GM12878 (cell line): ENCODE results near the gene KLHDC8A. TPM values are rescaled to one million over a fixed set of nuclear protein-coding genes. Genes with fewer than 3 reads are reported as not detected.

ENCODE experiments used
- ATAC-seq: fragments of 200-7000 bp; cut with Tn5 transposase; 3 replicates; pipeline ENCODE4 v1.9.1; 2020; ENCODE audit warnings: mild to moderate bottlenecking, moderate library complexity
- BruUV-seq: library from RNA; stranded (reverse); fragments of 400-500 nt; replicated peaks from 2 replicates; lab custom pipeline; 2021; lab: Mats Ljungman, UMichigan
- CTCF ChIA-PET: fragments of 300-600 bp; sonication (Branson Sonifier 250); formaldehyde crosslinking; extraction: SDS; loops from one replicate; lab custom pipeline; 2021; ENCODE audit warnings: inconsistent platforms; lab: Yijun Ruan, JAX
- POLR2A ChIA-PET: fragments of 350-600 bp; formaldehyde crosslinking; extraction: SDS; loops from one replicate; lab custom pipeline; 2021; ENCODE audit warnings: inconsistent platforms; lab: Charles Lee
- RAD21 ChIA-PET: fragments of 300-600 bp; sonication (Branson Sonifier 250); formaldehyde crosslinking; loops from one replicate; lab custom pipeline; 2023; ENCODE audit warnings: antibody characterized with exemption; ENCODE audit not compliant: unreplicated experiment; lab: Charles Lee
- SMC1A ChIA-PET: fragments of 300-600 bp; sonication (Branson Sonifier 250); formaldehyde crosslinking; loops from one replicate; lab custom pipeline; 2023; ENCODE audit not compliant: unreplicated experiment, uncharacterized antibody; lab: Charles Lee
- DNase-seq: peaks from one replicate; pipeline ENCODE4 v3.0.0-alpha.2; 2011; ENCODE audit warnings: low read depth, low spot score
- FAIRE-seq: peaks from 3 replicates; lab custom pipeline; 2011; peaks lifted over from hg19 to GRCh38; lab: Jason Lieb, UNC
- H2AFZ ChIP-seq: 2 replicates; pipeline ENCODE4 v1.6.0; 2011; ENCODE audit warnings: low read depth, low read length, control low read depth; ENCODE audit not compliant: control insufficient read depth
- H3K27ac ChIP-seq: 2 replicates; pipeline ENCODE4 v1.5.1; 2011; ENCODE audit warnings: control low read depth; ENCODE audit not compliant: control insufficient read depth, insufficient read depth
- H3K27me3 ChIP-seq, 2 experiments: replicated peaks in 1 of 2; 2 replicates each; pipeline versions ENCODE4 v1.6.0 to v1.6.1; 2011; ENCODE audit warnings: low read length in 1 of 2; ENCODE audit not compliant: control insufficient read depth in 2 of 2, insufficient read depth in 2 of 2
- H3K36me3 ChIP-seq, 2 experiments: 2 replicates each; pipeline ENCODE4 v1.5.1; 2011; ENCODE audit warnings: low read length in 1 of 2; ENCODE audit not compliant: control insufficient read depth in 2 of 2, insufficient read depth in 2 of 2
- H3K4me1 ChIP-seq: 2 replicates; pipeline ENCODE4 v1.6.1; 2011; ENCODE audit warnings: mild to moderate bottlenecking, low read length, moderate library complexity, mixed read lengths; ENCODE audit not compliant: control insufficient read depth, insufficient read depth
- H3K4me2 ChIP-seq: 2 replicates; pipeline ENCODE4 v1.6.0; 2011; ENCODE audit warnings: control low read depth; ENCODE audit not compliant: control insufficient read depth, insufficient read depth
- H3K4me3 ChIP-seq: fragments of 200-600 bp; sonication (generic); 2 replicates; pipeline ENCODE4 v1.5.1; 2016
- H3K79me2 ChIP-seq: 2 replicates; pipeline ENCODE4 v1.6.0; 2011; ENCODE audit warnings: low read length; ENCODE audit not compliant: control insufficient read depth, insufficient read depth
- H3K9ac ChIP-seq: 2 replicates; pipeline ENCODE4 v1.8.0; 2011; ENCODE audit warnings: low read length, control low read depth, mixed read lengths; ENCODE audit not compliant: control insufficient read depth, insufficient read depth
- H3K9me3 ChIP-seq: replicated peaks from 3 replicates; pipeline ENCODE4 v1.5.1; 2011; ENCODE audit warnings: mild to moderate bottlenecking, low read length; ENCODE audit not compliant: control insufficient read depth, insufficient read depth
- H4K20me1 ChIP-seq: 2 replicates; pipeline ENCODE4 v1.6.0; 2011; ENCODE audit not compliant: control insufficient read depth, insufficient read depth
- CHD2 ChIP-seq: IDR thresholded peaks from 2 replicates; pipeline ENCODE4 v1.6.1; 2011; ENCODE audit warnings: low read depth, low read length, improper control_type of control experiment, borderline replicate concordance
- E2F4 ChIP-seq: IDR thresholded peaks from 2 replicates; pipeline ENCODE4 v1.6.1; 2012; ENCODE audit warnings: low read depth, low read length, improper control_type of control experiment
- ETV6 ChIP-seq, 2 experiments: fragments of 450-650 bp in 1 of 2; IDR thresholded peaks in 1 of 2; conservative IDR thresholded peaks in 1 of 2; 2 replicates each; pipeline ENCODE4 v1.6.1; 2014; ENCODE audit warnings: antibody characterized with exemption in 1 of 2, borderline replicate concordance in 1 of 2, low read depth in 1 of 2, mild to moderate bottlenecking in 1 of 2, moderate library complexity in 1 of 2
- IKZF2 ChIP-seq, 2 experiments: fragments of 450-650 bp; IDR thresholded peaks; 2 replicates each; pipeline ENCODE4 v1.6.1; 2017; ENCODE audit warnings: mild to moderate bottlenecking in 2 of 2, moderate library complexity in 2 of 2
- KAT2A ChIP-seq: conservative IDR thresholded peaks from 2 replicates; pipeline ENCODE4 v1.6.1; 2011; ENCODE audit warnings: low read depth, low read length; ENCODE audit not compliant: control insufficient read depth
- MYB ChIP-seq: fragments of 150-350 bp; IDR thresholded peaks from 2 replicates; pipeline ENCODE4 v1.6.1; 2014; ENCODE audit warnings: mild to moderate bottlenecking, low read depth, low read length, borderline replicate concordance
- MYC ChIP-seq: IDR thresholded peaks from 2 replicates; pipeline ENCODE4 v1.6.1; 2011; ENCODE audit warnings: mild to moderate bottlenecking, low read length, moderate library complexity, inconsistent platforms; ENCODE audit not compliant: insufficient read depth, insufficient replicate concordance, insufficient read length, severe bottlenecking
- NFXL1 ChIP-seq: fragments of 450-650 bp; IDR thresholded peaks from 2 replicates; pipeline ENCODE4 v1.6.1; 2017; ENCODE audit warnings: antibody characterized with exemption, mild to moderate bottlenecking, borderline replicate concordance
- NKRF ChIP-seq: fragments of 450-650 bp; conservative IDR thresholded peaks from 2 replicates; pipeline ENCODE4 v1.6.1; 2017; ENCODE audit warnings: mild to moderate bottlenecking, moderate library complexity
- NR2C2 ChIP-seq: IDR thresholded peaks from 2 replicates; pipeline ENCODE4 v1.6.1; 2011; ENCODE audit warnings: borderline replicate concordance, low read depth; ENCODE audit not compliant: control insufficient read depth, insufficient read length
- SMC3 ChIP-seq: IDR thresholded peaks from 2 replicates; pipeline ENCODE4 v1.6.1; 2011; ENCODE audit warnings: low read length, improper control_type of control experiment, borderline replicate concordance
- SREBF2 ChIP-seq: IDR thresholded peaks from 2 replicates; pipeline ENCODE4 v1.6.1; 2012; ENCODE audit warnings: mild to moderate bottlenecking, low read length
- WGBS: methylation state at CpG from one replicate; pipeline ENCODE4 v1.1.6; 2016; ENCODE audit warnings: low lambda C conversion rate; ENCODE audit not compliant: insufficient replicate concordance, insufficient coverage; ENCODE audit errors: missing lambda C conversion rate; 5-methylcytosine and 5-hydroxymethylcytosine counted together
- in situ Hi-C: fragments of 300-500 bp; cut with MboI; formaldehyde crosslinking; loops from 9 replicates; pipeline ENCODE4 v1.14.3; 2018; ENCODE audit warnings: mixed read lengths
- intact Hi-C: fragments of 100-400 bp; cut with micrococcal nuclease; formaldehyde crosslinking; loops from one replicate; pipeline ENCODE4 v1.14.2; 2022; ENCODE audit not compliant: unreplicated experiment
- polyA plus RNA-seq, 11 experiments: library from polyadenylated mRNA; depleted of rRNA in 4 of 11; unstranded in 6 of 11; stranded (reverse) in 5 of 11; fragments of >200 nt; fragmentation: Nextera tagmentation in 4 of 11; fragmentation: Illumina TruSeq in 1 of 11; extraction: Ambion mirVana in 4 of 11; extraction: Trizol in 1 of 11; gene quantifications; 1 replicate in 1 of 11; 2 replicates in 10 of 11; pipeline versions ENCODE4 v1.2.1 to v1.2.3, GENCODE V29; 2011 to 2016; ENCODE audit warnings: inconsistent platforms in 2 of 11, missing spikeins in 2 of 11, low read depth in 1 of 11
- total RNA-seq, 4 experiments: library from RNA; depleted of rRNA in 3 of 4; stranded (reverse); fragments of >200 nt in 3 of 4; fragmentation: Illumina TruSeq in 1 of 4; extraction: Trizol in 1 of 4; gene quantifications; 2 replicates each; pipeline versions ENCODE4 v1.2.1 to v1.2.3, GENCODE V29; 2013 to 2021
- TF ChIP-seq, protein P1 (sequence below): IDR thresholded peaks from 2 replicates; pipeline ENCODE4 v1.6.1; 2012; ENCODE audit warnings: mild to moderate bottlenecking, low read depth, low read length

KLHDC8A gene
- total and polyA plus RNA-seq, 10 of the 15 experiments (the other 5 are each of a cell fraction or from before 2014, with no cell fraction given), result not detected

- H3K4me2 ChIP-seq, result no peak overlapping the region
- SMC1A ChIA-PET, result interaction anchor here (2.5 kb wide), 1 partner anchor 94 kb away, joined by 8 read pairs; no protein-coding TSS in a partner anchor
- BruUV-seq, result no TSS peak
- H2AFZ ChIP-seq, result no peak overlapping the region
- DNase-seq, result no peak
- POLR2A ChIA-PET, result no interaction called here
- no peaks in the 10 kb centered on the region for H3K9me3 ChIP-seq
- RAD21 ChIA-PET, result interaction anchor here (2.2 to 3.2 kb wide), 2 partner anchors 94 to 96 kb away, joined by 5 to 13 read pairs; no protein-coding TSS in a partner anchor
- H3K4me1 ChIP-seq, result no peaks in the 10 kb centered on the region
- 52% methylated on average over 7 of the region's 7 CpGs for WGBS
- H3K79me2 ChIP-seq, result no peaks in the 10 kb centered on the region
- intact Hi-C loops (no loop called here), in situ Hi-C loops (no loop called here)
- H3K27ac ChIP-seq, result no peak overlapping the region
- H3K4me3 ChIP-seq, result no peak overlapping the region
- no peak for FAIRE-seq
- no peaks in the 10 kb centered on the region for H3K27me3 ChIP-seq
- no peak overlapping the region for H3K9ac ChIP-seq
- CTCF ChIA-PET, result interaction anchor here (1.0 to 2.3 kb wide), 7 partner anchors 9 to 267 kb away, joined by 3 to 12 read pairs (median 4); no protein-coding TSS in a partner anchor
- H3K36me3 ChIP-seq, result no peaks in the 10 kb centered on the region
- H4K20me1 ChIP-seq, result no peaks in the 10 kb centered on the region
- ATAC-seq, result no peak
- no peak for TF ChIP-seq MYC
- no peak for TF ChIP-seq ETV6 (conservative IDR thresholded peaks at IDR 0.05 in 1 of 2, IDR thresholded peaks at IDR 0.05 in 1 of 2; ENCODE audit: borderline replicate concordance in 1 of 2, low read depth in 1 of 2)
- no peak for TF ChIP-seq CHD2
- no peak for TF ChIP-seq IKZF2 (IDR thresholded peaks at IDR 0.05)
- no peak for TF ChIP-seq NR2C2
- TF ChIP-seq, protein P1, sequence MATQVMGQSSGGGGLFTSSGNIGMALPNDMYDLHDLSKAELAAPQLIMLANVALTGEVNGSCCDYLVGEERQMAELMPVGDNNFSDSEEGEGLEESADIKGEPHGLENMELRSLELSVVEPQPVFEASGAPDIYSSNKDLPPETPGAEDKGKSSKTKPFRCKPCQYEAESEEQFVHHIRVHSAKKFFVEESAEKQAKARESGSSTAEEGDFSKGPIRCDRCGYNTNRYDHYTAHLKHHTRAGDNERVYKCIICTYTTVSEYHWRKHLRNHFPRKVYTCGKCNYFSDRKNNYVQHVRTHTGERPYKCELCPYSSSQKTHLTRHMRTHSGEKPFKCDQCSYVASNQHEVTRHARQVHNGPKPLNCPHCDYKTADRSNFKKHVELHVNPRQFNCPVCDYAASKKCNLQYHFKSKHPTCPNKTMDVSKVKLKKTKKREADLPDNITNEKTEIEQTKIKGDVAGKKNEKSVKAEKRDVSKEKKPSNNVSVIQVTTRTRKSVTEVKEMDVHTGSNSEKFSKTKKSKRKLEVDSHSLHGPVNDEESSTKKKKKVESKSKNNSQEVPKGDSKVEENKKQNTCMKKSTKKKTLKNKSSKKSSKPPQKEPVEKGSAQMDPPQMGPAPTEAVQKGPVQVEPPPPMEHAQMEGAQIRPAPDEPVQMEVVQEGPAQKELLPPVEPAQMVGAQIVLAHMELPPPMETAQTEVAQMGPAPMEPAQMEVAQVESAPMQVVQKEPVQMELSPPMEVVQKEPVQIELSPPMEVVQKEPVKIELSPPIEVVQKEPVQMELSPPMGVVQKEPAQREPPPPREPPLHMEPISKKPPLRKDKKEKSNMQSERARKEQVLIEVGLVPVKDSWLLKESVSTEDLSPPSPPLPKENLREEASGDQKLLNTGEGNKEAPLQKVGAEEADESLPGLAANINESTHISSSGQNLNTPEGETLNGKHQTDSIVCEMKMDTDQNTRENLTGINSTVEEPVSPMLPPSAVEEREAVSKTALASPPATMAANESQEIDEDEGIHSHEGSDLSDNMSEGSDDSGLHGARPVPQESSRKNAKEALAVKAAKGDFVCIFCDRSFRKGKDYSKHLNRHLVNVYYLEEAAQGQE, result no peak
- TF ChIP-seq SMC3, result no peak
- TF ChIP-seq NFXL1, result no peak
- no peak for TF ChIP-seq MYB
- no peak for TF ChIP-seq E2F4
- no peak for TF ChIP-seq KAT2A
- TF ChIP-seq SREBF2, result no peak
- no peak for TF ChIP-seq NKRF
Observed at GRCh38 chr1:205391386-205391785, 34.7 kb upstream of the KLHDC8A start.
